Thymus (tissue), 11 donors: ENCODE results near the gene CMTM4. TPM values are rescaled to one million over a fixed set of nuclear protein-coding genes. Genes with fewer than 3 reads are reported as not detected.
"Not testable (repeated sequence)": the region's sequence is repeated elsewhere in the genome, so short reads cannot be mapped to it uniquely, and the experiment has no call there.

Source experiments
- DNase-seq, 9 donors: peaks; one replicate each; pipeline ENCODE4 v3.0.0-alpha.2; 2013; ENCODE audit warnings: low spot score in 9 of 9, low read depth in 6 of 9, missing footprints in 1 of 9
- H3K27ac ChIP-seq, 2 donors: one replicate each; pipeline ENCODE4 v1.5.1; 2013; ENCODE audit warnings: control low read depth in 1 of 2, low read depth in 1 of 2, low read length in 1 of 2, mild to moderate bottlenecking in 1 of 2, moderate library complexity in 1 of 2
- H3K27me3 ChIP-seq, 2 donors: one replicate each; pipeline ENCODE4 v1.5.1; 2013; ENCODE audit warnings: low read length in 1 of 2; ENCODE audit not compliant: control insufficient read depth in 2 of 2, insufficient read depth in 1 of 2
- H3K36me3 ChIP-seq, 2 donors: one replicate each; pipeline ENCODE4 v1.5.1; 2013; ENCODE audit warnings: low read length in 1 of 2, mild to moderate bottlenecking in 1 of 2, moderate library complexity in 1 of 2; ENCODE audit not compliant: control insufficient read depth in 2 of 2, insufficient read depth in 2 of 2
- H3K4me1 ChIP-seq, 2 donors: one replicate each; pipeline ENCODE4 v1.5.1; 2013; ENCODE audit warnings: low read length in 2 of 2; ENCODE audit not compliant: control insufficient read depth in 2 of 2, insufficient read depth in 2 of 2
- H3K4me3 ChIP-seq, 2 donors: one replicate each; pipeline ENCODE4 v1.5.1; 2013; ENCODE audit warnings: low read length in 2 of 2, control low read depth in 1 of 2, mild to moderate bottlenecking in 1 of 2
- H3K9me3 ChIP-seq, 2 donors: one replicate each; pipeline ENCODE4 v1.5.1; 2013; ENCODE audit warnings: low read length in 1 of 2, mild to moderate bottlenecking in 1 of 2; ENCODE audit not compliant: control insufficient read depth in 2 of 2, insufficient read depth in 1 of 2
- WGBS: extraction: QIAGEN DNeasy Blood & Tissue Kit; methylation state at CpG from one replicate; pipeline ENCODE4 v1.1.7; 2013; 5-methylcytosine and 5-hydroxymethylcytosine counted together
- polyA plus RNA-seq: library from polyadenylated mRNA; stranded (reverse); fragments of 200-250 nt; gene quantifications from one replicate; pipeline ENCODE4 v1.2.3, GENCODE V29; 2013
- total RNA-seq: library from RNA; stranded (reverse); fragments of 120-200 nt; gene quantifications from one replicate; pipeline ENCODE4 v1.2.4, GENCODE V29; 2013
- donor health status: healthy.

The CMTM4 gene
- total and polyA plus RNA-seq, 2 donors, result 2.2 to 3.4 TPM

GRCh38 chr16:66687906-66688625 lies 8.5 kb downstream of the CMTM4 start:
- Histone ChIP-seq H3K9me3 (no peaks in the 10 kb centered on the region), H3K27me3 (peaks cover 0 to under 1% of the 10 kb centered on the region in 2 donors), H3K4me3 (no peak overlapping the region), H3K36me3 (no peaks in the 10 kb centered on the region), H3K27ac (no peak overlapping the region), H3K4me1 (no peaks in the 10 kb centered on the region)
- WGBS, result 98% methylated on average over 9 of the region's 9 CpGs
- DNase-seq, result no peak

- H3K27ac ChIP-seq, H3K4me3 ChIP-seq, H3K9me3 ChIP-seq, H3K27me3 ChIP-seq, DNase-seq, H3K4me1 ChIP-seq, H3K36me3 ChIP-seq: not testable (repeated sequence)
- 97% methylated on average over 14 of the region's 14 CpGs for WGBS
These were observed 10.9 kb downstream of the CMTM4 start for GRCh38 chr16:66685501-66686115.

GRCh38 chr16:66682271-66682670 lies 14.3 kb downstream of the CMTM4 start:
- Histone ChIP-seq H3K27ac (no peak overlapping the region), H3K4me3 (no peak overlapping the region), H3K9me3 (no peaks in the 10 kb centered on the region), H3K27me3 (no peaks in the 10 kb centered on the region), H3K4me1 (no peaks in the 10 kb centered on the region), H3K36me3 (no peaks in the 10 kb centered on the region)
- DNase-seq, result no peak
- 76% methylated on average over 1 of the region's 1 CpG for WGBS

- no peak overlapping the region for H3K4me3 ChIP-seq
- H3K4me1 ChIP-seq, result no peaks in the 10 kb centered on the region
- H3K27me3 ChIP-seq, result no peaks in the 10 kb centered on the region
- WGBS, result 96% methylated on average over 4 of the region's 4 CpGs
- no peaks in the 10 kb centered on the region for H3K36me3 ChIP-seq
- H3K27ac ChIP-seq, result no peak overlapping the region
- DNase-seq, result no peak
- no peaks in the 10 kb centered on the region for H3K9me3 ChIP-seq
These were observed 14.9 kb downstream of the CMTM4 start for GRCh38 chr16:66681676-66682075.

- no peak for DNase-seq
- H3K4me3 ChIP-seq, result no peak overlapping the region
- no peaks in the 10 kb centered on the region for H3K9me3 ChIP-seq
- H3K27ac ChIP-seq, result no peak overlapping the region
- H3K27me3 ChIP-seq, result no peaks in the 10 kb centered on the region
- H3K4me1 ChIP-seq, result no peaks in the 10 kb centered on the region
- no peaks in the 10 kb centered on the region for H3K36me3 ChIP-seq
- WGBS, result 87% methylated on average over 2 of the region's 2 CpGs
These were observed 18.2 kb downstream of the CMTM4 start for GRCh38 chr16:66678337-66678736.

- DNase-seq, result no peak
- Histone ChIP-seq H3K4me3 (no peak overlapping the region), H3K27me3 (no peaks in the 10 kb centered on the region), H3K36me3 (no peaks in the 10 kb centered on the region), H3K4me1 (no peaks in the 10 kb centered on the region), H3K27ac (no peak overlapping the region), H3K9me3 (no peaks in the 10 kb centered on the region)
- WGBS, result 98% methylated on average over 6 of the region's 6 CpGs
These were observed 18.7 kb downstream of the CMTM4 start for GRCh38 chr16:66677836-66678235.

GRCh38 chr16:66677179-66677578 lies 19.4 kb downstream of the CMTM4 start:
- 98% methylated on average over 7 of the region's 7 CpGs for WGBS
- DNase-seq, result no peak
- Histone ChIP-seq H3K27ac (no peak overlapping the region), H3K9me3 (no peaks in the 10 kb centered on the region), H3K4me1 (no peaks in the 10 kb centered on the region), H3K4me3 (no peak overlapping the region), H3K36me3 (no peaks in the 10 kb centered on the region), H3K27me3 (no peaks in the 10 kb centered on the region)

- Histone ChIP-seq H3K27ac (no peak overlapping the region), H3K4me1 (no peaks in the 10 kb centered on the region), H3K27me3 (no peaks in the 10 kb centered on the region), H3K9me3 (no peaks in the 10 kb centered on the region), H3K4me3 (no peak overlapping the region), H3K36me3 (no peaks in the 10 kb centered on the region)
- DNase-seq, result no peak
- WGBS, result over 99% methylated on average over 3 of the region's 3 CpGs
These were observed 19.9 kb downstream of the CMTM4 start for GRCh38 chr16:66676599-66676998.

- Histone ChIP-seq H3K4me3 (no peak overlapping the region), H3K36me3 (no peaks in the 10 kb centered on the region), H3K27me3 (no peaks in the 10 kb centered on the region), H3K9me3 (no peaks in the 10 kb centered on the region), H3K27ac (no peak overlapping the region), H3K4me1 (no peaks in the 10 kb centered on the region)
- DNase-seq, result no peak
- WGBS, result 87% methylated on average over 2 of the region's 2 CpGs
These were observed 22.9 kb downstream of the CMTM4 start for GRCh38 chr16:66673691-66674090.
